OCI-LY7 (cell line): ENCODE results near the gene UBN1.

Experiments
- EZH2phosphoT487 ChIP-seq: fragments of 200-600 bp; sonication (generic); IDR thresholded peaks from 2 replicates; pipeline ENCODE4 v1.6.1; 2018; ENCODE audit warnings: low read depth, borderline replicate concordance, mild to moderate bottlenecking, mixed run types, antibody characterized with exemption, low read length, moderate library complexity, mixed read lengths
- TF ChIP-seq, protein P1 (sequence below): fragments of 200-600 bp; sonication (generic); conservative IDR thresholded peaks from 2 replicates; pipeline ENCODE4 v1.5.1; 2014; ENCODE audit warnings: mild to moderate bottlenecking, antibody characterized with exemption, low read length, moderate library complexity, mixed read lengths

DNA sequence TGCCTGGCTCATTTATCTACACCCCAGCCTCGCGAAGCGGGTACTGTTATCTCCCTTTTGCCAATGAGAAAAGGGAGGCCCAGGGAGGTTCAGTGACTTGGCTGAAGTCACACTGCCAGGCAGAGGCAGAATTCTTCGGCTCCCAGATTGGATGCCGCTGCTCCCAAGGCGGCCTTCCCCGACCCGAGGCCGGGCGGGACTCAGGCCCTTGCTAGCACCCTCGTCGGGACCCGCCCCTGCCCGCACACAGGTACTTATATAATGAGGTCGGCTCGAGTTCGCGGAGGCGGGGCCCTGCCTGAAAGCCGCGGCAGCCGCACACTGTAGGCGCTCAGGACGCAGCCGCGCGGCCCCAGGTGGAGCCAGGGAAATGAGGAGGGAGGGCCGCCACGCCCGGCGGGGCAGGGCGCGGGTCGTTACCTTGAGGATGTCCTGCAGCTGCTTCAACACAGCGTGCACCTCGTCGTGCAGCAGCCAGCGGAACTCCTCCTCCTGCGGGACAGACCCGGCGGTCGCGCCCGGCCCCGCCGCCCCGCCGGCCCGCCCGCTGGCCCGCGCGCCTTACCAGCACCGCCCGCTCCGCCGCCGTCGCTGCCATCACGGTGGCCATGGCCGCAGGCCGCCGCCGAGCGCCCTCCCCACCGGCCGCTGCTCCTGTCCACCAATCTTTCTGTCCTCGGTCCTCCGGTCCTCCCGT is 45.2 kb upstream of the UBN1 start, which contains the start of gene ROGDI:
- TF ChIP-seq, protein P1, sequence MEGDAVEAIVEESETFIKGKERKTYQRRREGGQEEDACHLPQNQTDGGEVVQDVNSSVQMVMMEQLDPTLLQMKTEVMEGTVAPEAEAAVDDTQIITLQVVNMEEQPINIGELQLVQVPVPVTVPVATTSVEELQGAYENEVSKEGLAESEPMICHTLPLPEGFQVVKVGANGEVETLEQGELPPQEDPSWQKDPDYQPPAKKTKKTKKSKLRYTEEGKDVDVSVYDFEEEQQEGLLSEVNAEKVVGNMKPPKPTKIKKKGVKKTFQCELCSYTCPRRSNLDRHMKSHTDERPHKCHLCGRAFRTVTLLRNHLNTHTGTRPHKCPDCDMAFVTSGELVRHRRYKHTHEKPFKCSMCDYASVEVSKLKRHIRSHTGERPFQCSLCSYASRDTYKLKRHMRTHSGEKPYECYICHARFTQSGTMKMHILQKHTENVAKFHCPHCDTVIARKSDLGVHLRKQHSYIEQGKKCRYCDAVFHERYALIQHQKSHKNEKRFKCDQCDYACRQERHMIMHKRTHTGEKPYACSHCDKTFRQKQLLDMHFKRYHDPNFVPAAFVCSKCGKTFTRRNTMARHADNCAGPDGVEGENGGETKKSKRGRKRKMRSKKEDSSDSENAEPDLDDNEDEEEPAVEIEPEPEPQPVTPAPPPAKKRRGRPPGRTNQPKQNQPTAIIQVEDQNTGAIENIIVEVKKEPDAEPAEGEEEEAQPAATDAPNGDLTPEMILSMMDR: no peak
- TF ChIP-seq EZH2phosphoT487: no peak
